Sigmoid colon (tissue), 7 donors: Measurements from ENCODE around the gene MOG. TPM values are rescaled to one million over a fixed set of nuclear protein-coding genes. Genes with fewer than 3 reads are reported as not detected.
A peak's percentile ranks its signal among the peaks of the same experiment; 100 is the strongest.

Source experiments
- DNase-seq: peaks from one replicate; pipeline ENCODE4 v3.0.0-alpha.2; 2019
- H3K27ac ChIP-seq, 4 donors: fragments of 200-600 bp; sonication (generic); one replicate each; pipeline ENCODE4 v1.5.1; 2016 to 2019; ENCODE audit warnings: mild to moderate bottlenecking in 1 of 4
- H3K27me3 ChIP-seq, 3 donors: fragments of 200-600 bp; sonication (generic); one replicate each; pipeline ENCODE4 v1.5.1; 2019; ENCODE audit warnings: mild to moderate bottlenecking in 1 of 3
- H3K36me3 ChIP-seq, 4 donors: fragments of 200-600 bp; sonication (generic); one replicate each; pipeline ENCODE4 v1.5.1; 2016 to 2019
- H3K4me1 ChIP-seq, 4 donors: fragments of 200-600 bp; sonication (generic); one replicate each; pipeline ENCODE4 v1.5.1; 2017 to 2019
- H3K4me3 ChIP-seq, 4 donors: fragments of 200-600 bp; sonication (generic); one replicate each; pipeline ENCODE4 v1.5.1; 2017 to 2019; ENCODE audit warnings: mild to moderate bottlenecking in 2 of 4, moderate library complexity in 1 of 4
- H3K9me3 ChIP-seq, 4 donors: fragments of 200-600 bp in 3 of 4; sonication (generic) in 3 of 4; one replicate each; pipeline versions ENCODE4 v1.5.1 to v1.6.1; 2013 to 2019
- EP300 ChIP-seq, 4 donors: sonication (generic); formaldehyde crosslinking; IDR thresholded peaks; one replicate each; pipeline ENCODE4 v1.6.1; 2017; ENCODE audit warnings: antibody characterized with exemption in 4 of 4
- POLR2A ChIP-seq, 2 donors: fragments of 450-650 bp; IDR thresholded peaks; one replicate each; pipeline ENCODE4 v1.6.1; 2016; ENCODE audit warnings: antibody characterized with exemption in 2 of 2, mild to moderate bottlenecking in 2 of 2, moderate library complexity in 2 of 2
- POLR2AphosphoS5 ChIP-seq, 4 donors: sonication (generic); formaldehyde crosslinking; IDR thresholded peaks; one replicate each; pipeline ENCODE4 v1.6.1; 2017; ENCODE audit warnings: antibody characterized with exemption in 4 of 4
- WGBS, 2 donors: extraction: QIAGEN DNeasy Blood & Tissue Kit; methylation state at CpG; one replicate each; pipeline ENCODE4 v1.1.7; 2013; 5-methylcytosine and 5-hydroxymethylcytosine counted together
- intact Hi-C: fragments of 100-400 bp; cut with DNase I; formaldehyde crosslinking; loops from one replicate; pipeline ENCODE4 v1.15.1; 2023
- polyA plus RNA-seq, 3 donors: library from polyadenylated mRNA; stranded (reverse); fragments of 200-250 nt; gene quantifications; one replicate each; pipeline ENCODE4 v1.2.3, GENCODE V29; 2013
- total RNA-seq, 4 donors: library from RNA; depleted of rRNA; stranded (reverse); fragments of >200 nt; gene quantifications; one replicate each; pipeline ENCODE4 v1.1.0, GENCODE V29; 2016
- TF ChIP-seq, protein P1 (sequence below), 4 experiments: fragments of 450-650 bp in 3 of 4; fragments of 200-600 bp in 1 of 4; IDR thresholded peaks; one replicate each; pipeline ENCODE4 v1.5.1; 2016 to 2019; ENCODE audit warnings: antibody characterized with exemption in 4 of 4, mild to moderate bottlenecking in 3 of 4, moderate library complexity in 2 of 4
- donor health status: healthy with polysubstance abuse.
- donor health status: Bipolar disorder and iron deficiency.
- donor health status: healthy.

The MOG gene
- not detected for total RNA-seq
- under 1 TPM in 1 of 3 donors, not detected in 2; 0.22 TPM for polyA plus RNA-seq

DNA sequence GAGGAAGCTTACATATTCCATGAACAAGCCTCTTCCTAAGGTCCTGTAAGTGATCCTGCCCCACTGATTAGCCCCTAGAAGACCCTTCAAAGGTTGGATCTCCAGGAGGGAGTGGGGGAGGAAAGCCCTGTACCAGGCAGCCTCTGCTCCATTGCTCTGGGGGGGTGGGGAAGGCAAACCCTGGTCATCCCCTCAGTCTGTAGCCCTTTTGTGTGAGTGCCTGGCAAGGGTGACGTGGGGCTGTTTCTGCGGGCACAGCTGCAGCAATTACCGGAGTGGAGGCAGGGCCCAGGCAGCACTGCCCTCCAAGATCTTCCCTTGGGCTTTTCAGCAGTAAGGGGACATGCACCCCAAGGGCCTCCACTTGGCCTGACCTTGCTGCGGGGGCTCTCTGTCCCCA, at the start of gene MOG:
MOG (plus strand) TSS at position 295 of the 400 bp plus-strand sequence. CDS start 118 bp downstream, outside the sequence.
- peak within 1 kb of the TSS in 1 of 4 donors; percentile 53 for H3K27ac ChIP-seq
- TF ChIP-seq, protein P1, sequence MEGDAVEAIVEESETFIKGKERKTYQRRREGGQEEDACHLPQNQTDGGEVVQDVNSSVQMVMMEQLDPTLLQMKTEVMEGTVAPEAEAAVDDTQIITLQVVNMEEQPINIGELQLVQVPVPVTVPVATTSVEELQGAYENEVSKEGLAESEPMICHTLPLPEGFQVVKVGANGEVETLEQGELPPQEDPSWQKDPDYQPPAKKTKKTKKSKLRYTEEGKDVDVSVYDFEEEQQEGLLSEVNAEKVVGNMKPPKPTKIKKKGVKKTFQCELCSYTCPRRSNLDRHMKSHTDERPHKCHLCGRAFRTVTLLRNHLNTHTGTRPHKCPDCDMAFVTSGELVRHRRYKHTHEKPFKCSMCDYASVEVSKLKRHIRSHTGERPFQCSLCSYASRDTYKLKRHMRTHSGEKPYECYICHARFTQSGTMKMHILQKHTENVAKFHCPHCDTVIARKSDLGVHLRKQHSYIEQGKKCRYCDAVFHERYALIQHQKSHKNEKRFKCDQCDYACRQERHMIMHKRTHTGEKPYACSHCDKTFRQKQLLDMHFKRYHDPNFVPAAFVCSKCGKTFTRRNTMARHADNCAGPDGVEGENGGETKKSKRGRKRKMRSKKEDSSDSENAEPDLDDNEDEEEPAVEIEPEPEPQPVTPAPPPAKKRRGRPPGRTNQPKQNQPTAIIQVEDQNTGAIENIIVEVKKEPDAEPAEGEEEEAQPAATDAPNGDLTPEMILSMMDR (IDR thresholded peaks at IDR 0.05) = no peak
- TF ChIP-seq POLR2AphosphoS5 (IDR thresholded peaks at IDR 0.05) (no peak), POLR2A (IDR thresholded peaks at IDR 0.05) (no peak), EP300 (IDR thresholded peaks at IDR 0.05) (no peak)
- H3K9me3 ChIP-seq = no peaks in the 10 kb centered on the region
- H3K36me3 ChIP-seq = no peaks in the 10 kb centered on the region
- H3K27me3 ChIP-seq = peaks cover 0 to 12% (median 0%) of the 10 kb centered on the region in 3 donors
- H3K4me3 ChIP-seq = no peak within 1 kb of the TSS
- no peak for DNase-seq
- peaks cover 0 to 7% (median 2%) of the 10 kb centered on the region in 4 donors for H3K4me1 ChIP-seq
- intact Hi-C loops = no loop called here
- 86 to 88% methylated on average over 4 of the region's 4 CpGs for WGBS, 2 donors

DNA sequence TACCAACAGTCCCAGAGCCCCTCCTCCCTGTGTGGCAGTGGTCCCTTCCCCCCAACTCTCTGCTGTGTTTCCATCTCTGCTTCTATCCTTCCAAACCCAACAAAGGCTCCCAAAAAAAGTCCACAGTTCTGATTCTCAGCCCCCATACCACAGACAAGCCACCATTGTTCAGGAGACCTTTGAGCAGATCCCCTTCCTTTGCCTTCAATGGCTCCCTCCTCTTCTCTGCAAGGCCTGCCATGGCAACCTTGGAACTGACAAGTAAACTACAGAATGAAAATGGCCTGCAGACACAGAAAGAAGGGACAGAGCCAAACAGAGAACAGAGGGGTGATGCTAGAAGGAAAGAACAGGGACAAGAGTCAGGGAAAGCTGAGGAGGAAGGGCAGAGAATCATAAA, 48.8 kb upstream of the MOG start:
- Histone ChIP-seq H3K27ac (no peak overlapping the region), H3K4me3 (no peak overlapping the region), H3K9me3 (no peaks in the 10 kb centered on the region), H3K4me1 (no peaks in the 10 kb centered on the region), H3K27me3 (no peaks in the 10 kb centered on the region), H3K36me3 (peaks cover 26 to 99% (median 61%) of the 10 kb centered on the region in 4 donors)
- no peak for DNase-seq
- TF ChIP-seq, protein P1 (IDR thresholded peaks at IDR 0.05) = no peak
- TF ChIP-seq POLR2A (IDR thresholded peaks at IDR 0.05) (no peak), POLR2AphosphoS5 (IDR thresholded peaks at IDR 0.05) (no peak), EP300 (IDR thresholded peaks at IDR 0.05) (no peak)
- intact Hi-C loops = no loop called here

DNA sequence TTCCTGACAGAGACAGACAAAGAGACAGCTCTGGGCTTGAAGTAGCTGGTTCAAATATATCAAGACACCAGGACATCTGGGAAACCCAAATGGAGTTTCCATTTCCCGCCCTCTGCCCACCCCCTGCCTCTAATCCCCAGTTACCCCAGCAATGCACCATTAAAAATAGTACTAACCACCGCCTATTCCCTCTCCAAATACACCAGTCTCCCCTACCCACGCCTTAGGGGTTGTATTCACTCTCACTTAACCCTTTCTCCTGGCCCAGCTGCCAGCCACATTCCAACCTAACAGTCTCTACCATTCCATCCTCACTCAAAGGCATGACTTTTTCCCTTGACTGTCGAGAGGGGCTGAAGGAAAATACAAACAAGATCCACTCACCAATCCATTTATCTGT, 46.4 kb upstream of the MOG start:
- Histone ChIP-seq H3K27me3 (no peaks in the 10 kb centered on the region), H3K4me1 (no peaks in the 10 kb centered on the region), H3K4me3 (no peak overlapping the region), H3K9me3 (no peaks in the 10 kb centered on the region), H3K36me3 (peaks cover 14 to 91% (median 53%) of the 10 kb centered on the region in 4 donors), H3K27ac (no peak overlapping the region)
- WGBS, 2 donors = 89 to 94% methylated on average over 4 of the region's 4 CpGs
- TF ChIP-seq, protein P1 (IDR thresholded peaks at IDR 0.05) = no peak
- TF ChIP-seq POLR2A (IDR thresholded peaks at IDR 0.05) (no peak), EP300 (IDR thresholded peaks at IDR 0.05) (no peak), POLR2AphosphoS5 (IDR thresholded peaks at IDR 0.05) (no peak)
- intact Hi-C loops = no loop called here
- DNase-seq = no peak

DNA sequence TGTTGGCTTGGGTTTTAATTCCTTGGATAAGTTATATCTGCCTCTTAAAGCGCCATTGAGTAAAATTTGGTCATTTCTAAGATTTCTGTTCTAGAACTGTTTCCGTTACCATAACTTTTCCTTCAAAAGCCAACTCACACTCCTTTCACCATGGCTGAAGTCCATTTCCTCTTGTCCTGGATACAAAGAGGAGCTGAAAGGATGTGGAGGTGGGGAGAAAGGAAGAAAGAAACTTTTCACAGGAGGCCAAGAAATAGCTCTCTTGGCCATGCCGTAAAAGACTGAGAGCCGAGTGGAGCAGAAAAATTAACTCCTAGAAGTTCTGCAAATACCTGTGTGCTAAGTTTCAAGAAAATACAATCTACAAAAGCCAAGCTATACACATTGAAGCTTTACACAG, 45.5 kb upstream of the MOG start:
- Histone ChIP-seq H3K4me3 (no peak overlapping the region), H3K27ac (no peak overlapping the region), H3K36me3 (peaks cover 12 to 91% (median 48%) of the 10 kb centered on the region in 4 donors), H3K9me3 (no peaks in the 10 kb centered on the region), H3K4me1 (no peaks in the 10 kb centered on the region), H3K27me3 (no peaks in the 10 kb centered on the region)
- intact Hi-C loops = no loop called here
- TF ChIP-seq, protein P1 (IDR thresholded peaks at IDR 0.05) = no peak
- TF ChIP-seq POLR2A (IDR thresholded peaks at IDR 0.05) (no peak), POLR2AphosphoS5 (IDR thresholded peaks at IDR 0.05) (no peak), EP300 (IDR thresholded peaks at IDR 0.05) (no peak)
- 90% methylated on average over 4 of the region's 4 CpGs for WGBS, 2 donors
- DNase-seq = no peak
